Effector memory CD8-positive, alpha-beta T cell (primary cell): ENCODE measurements around the gene METTL3.

Source experiments
- ATAC-seq: fragments of 150-1000 bp; cut with Tn5 transposase; replicated peaks from 2 replicates; pipeline ENCODE4 v1.10.0; 2021; ENCODE audit warnings: mild to moderate bottlenecking, moderate library complexity
- DNase-seq, 3 experiments: peaks; one replicate each; pipeline ENCODE4 v3.0.0; 2021
- H3K27ac Mint-ChIP-seq, 2 donors: one replicate each; pipeline ENCODE4 v1.8.0; 2022; ENCODE audit warnings: mild to moderate bottlenecking in 2 of 2, mixed read lengths in 2 of 2, moderate library complexity in 2 of 2
- H3K27me3 Mint-ChIP-seq, 2 donors: one replicate each; pipeline ENCODE4 v1.8.0; 2022; ENCODE audit warnings: mixed read lengths in 2 of 2
- H3K36me3 Mint-ChIP-seq: one replicate; pipeline ENCODE4 v1.8.0; 2022; ENCODE audit warnings: mild to moderate bottlenecking, moderate library complexity, mixed read lengths; ENCODE audit not compliant: insufficient read depth
- H3K4me1 Mint-ChIP-seq, 2 donors: one replicate each; pipeline ENCODE4 v1.8.0; 2022; ENCODE audit warnings: low read depth in 2 of 2, mixed read lengths in 2 of 2
- H3K4me3 Mint-ChIP-seq, 2 donors: one replicate each; pipeline ENCODE4 v1.8.0; 2022; ENCODE audit warnings: mild to moderate bottlenecking in 2 of 2, mixed read lengths in 2 of 2, moderate library complexity in 2 of 2
- H3K9me3 Mint-ChIP-seq, 2 donors: one replicate each; pipeline ENCODE4 v1.8.0; 2022; ENCODE audit warnings: mixed read lengths in 2 of 2

Gene METTL3

DNA sequence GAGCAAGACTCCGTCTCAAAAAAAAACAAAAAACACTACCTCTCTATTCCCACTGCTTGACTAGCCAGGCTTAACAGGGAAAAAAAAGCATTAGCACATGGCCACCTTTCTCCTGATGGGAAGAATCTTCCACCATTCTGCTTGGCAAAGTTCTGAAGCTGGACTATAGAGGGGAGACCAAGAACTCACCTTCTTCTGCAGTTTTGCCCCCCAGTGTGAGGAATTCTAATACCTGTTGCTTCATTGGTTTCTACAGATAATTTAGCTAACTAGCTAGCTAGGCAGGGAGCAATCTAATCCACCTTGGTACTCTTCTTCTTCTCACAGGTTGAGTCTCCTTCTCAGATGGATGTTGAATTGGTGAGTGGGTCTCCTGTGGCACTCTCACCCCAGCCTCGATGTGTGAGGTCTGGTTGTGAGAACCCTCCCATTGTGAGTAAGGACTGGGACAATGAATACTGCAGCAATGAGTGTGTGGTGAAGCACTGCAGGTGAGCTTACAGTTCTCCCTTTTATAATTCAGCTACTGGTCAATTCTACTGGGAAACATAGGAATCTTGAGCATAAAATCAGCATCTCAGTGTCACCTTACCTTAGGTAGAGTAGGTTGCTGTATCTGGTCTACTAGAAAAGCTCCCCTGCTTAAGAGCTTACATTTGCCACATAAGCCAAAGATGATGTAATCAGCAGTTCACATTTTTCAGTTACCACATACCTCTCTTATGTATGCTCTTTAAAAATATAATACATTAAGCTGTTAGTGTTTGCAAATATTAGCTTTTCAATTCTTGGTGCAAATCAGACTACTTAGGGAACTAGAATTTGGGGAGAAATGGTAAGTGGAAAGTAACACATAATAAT is 16.0 kb downstream of the METTL3 start:
- peaks cover 100% of the 10 kb centered on the region for H3K36me3 Mint-ChIP-seq
- H3K4me3 Mint-ChIP-seq = no peak overlapping the region

DNA sequence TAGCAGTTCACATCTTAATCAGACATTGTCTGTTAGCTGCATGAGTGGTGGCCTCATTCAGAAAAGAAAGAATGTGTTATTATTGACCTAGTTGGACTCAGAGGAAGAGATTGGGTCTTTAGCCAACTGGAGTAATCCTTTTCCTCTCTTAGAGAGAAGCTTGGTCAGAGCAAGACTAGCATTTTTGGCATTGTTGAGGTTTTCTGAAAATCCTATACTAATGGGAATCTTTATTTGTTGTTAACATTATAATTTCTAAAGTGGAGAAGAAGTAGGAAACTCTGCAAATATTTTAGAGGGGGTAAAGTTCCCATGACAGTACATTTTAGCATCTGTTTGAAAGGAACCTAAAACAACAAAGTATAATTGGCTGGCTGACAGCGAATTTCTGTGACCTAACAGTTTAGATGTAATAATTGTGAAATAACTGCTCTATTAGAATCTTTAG is 24.5 kb downstream of the METTL3 start:
- Mint-ChIP-seq H3K27ac (no peak overlapping the region), H3K9me3 (no peaks in the 10 kb centered on the region), H3K36me3 (peaks cover 66% of the 10 kb centered on the region), H3K4me3 (no peak overlapping the region), H3K27me3 (no peaks in the 10 kb centered on the region), H3K4me1 (peaks cover 0 to 9% of the 10 kb centered on the region in 2 donors)
- no peak for ATAC-seq
- no peak for DNase-seq

More for the DNA sequence above, 16.0 kb downstream of the METTL3 start:
- H3K27ac Mint-ChIP-seq = no peak overlapping the region
- DNase-seq (no peak), ATAC-seq (no peak)
- no peaks in the 10 kb centered on the region for H3K27me3 Mint-ChIP-seq
- H3K4me1 Mint-ChIP-seq = no peaks in the 10 kb centered on the region
- H3K9me3 Mint-ChIP-seq = no peaks in the 10 kb centered on the region

DNA sequence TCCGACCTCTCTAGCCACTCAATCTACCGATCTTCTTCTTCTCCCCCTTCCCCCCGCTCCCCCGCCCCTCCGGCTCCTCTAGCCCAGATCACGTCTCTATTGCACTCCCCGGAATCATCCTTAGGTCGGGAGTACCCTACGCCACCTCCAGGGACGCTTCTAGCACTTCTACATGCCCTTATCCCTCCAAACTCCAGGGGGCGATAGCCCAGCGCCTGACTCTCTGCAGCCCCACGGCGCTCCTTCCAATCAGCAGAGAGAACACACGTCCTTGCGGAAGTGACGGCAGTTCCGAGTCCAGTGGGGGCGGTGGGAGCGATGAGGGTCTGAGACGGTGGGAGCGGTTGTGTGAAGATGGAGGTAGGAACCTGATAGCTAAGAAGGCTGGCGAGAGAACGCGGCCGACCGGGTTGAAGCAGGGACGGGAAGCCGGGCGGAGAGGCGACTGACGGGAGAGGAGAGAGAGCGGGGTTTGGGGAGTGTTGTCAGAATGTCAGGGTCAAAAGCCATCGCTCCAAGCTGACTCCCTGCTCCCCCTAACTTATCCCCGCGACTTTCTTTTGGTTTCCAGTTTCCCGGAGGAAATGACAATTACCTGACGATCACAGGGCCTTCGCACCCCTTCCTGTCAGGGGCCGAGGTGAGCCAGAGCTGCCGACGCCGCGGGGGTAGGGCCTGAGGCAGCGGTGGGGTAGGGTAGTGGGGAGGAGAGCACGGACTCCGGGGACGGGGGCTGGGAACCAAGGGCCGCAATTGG is 34.0 kb downstream of the METTL3 start, which contains the start of the genes RAB2B and TOX4:
TSS of gene RAB2B (minus strand) at position 35 of the 757 bp plus-strand sequence. CDS start 87 bp downstream, outside the sequence.
TSS of gene TOX4 (plus strand) at position 271 of the 757 bp plus-strand sequence. CDS start at position 355, 84 bp downstream.
- Mint-ChIP-seq H3K27me3 (no peaks in the 10 kb centered on the region), H3K36me3 (peaks cover 32% of the 10 kb centered on the region), H3K9me3 (no peaks in the 10 kb centered on the region), H3K27ac (peak within 1 kb of the TSS; percentile 98 to 99), H3K4me1 (peaks cover 17 to 27% of the 10 kb centered on the region in 2 donors), H3K4me3 (peak within 1 kb of the TSS; percentile 98)
- ATAC-seq (peak; percentile 96), DNase-seq (peak; percentile 94 to 97 (median 95))

DNA sequence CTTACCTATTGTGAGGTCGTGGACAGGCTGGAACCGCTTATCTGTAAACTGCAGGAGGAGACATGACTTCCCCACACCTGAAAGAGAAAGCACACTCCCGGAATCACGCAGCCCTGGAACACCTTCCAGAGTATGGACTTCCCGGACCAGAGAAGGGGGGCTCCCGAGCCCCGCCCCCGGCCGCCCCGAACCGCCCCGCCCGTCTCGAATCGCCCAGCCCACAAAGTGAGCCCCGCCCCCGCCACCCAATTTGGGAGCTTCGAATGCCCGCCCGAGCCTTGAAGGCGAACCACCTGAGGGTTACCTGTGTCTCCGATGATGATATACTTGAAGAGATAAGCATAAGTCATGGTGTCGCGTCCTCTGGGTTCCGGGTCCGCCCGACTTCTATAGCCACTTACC is 34.6 kb downstream of the METTL3 start:
- Mint-ChIP-seq H3K9me3 (no peaks in the 10 kb centered on the region), H3K36me3 (peaks cover 38% of the 10 kb centered on the region), H3K27ac (peak overlapping the region; percentile 98 to 99), H3K27me3 (no peaks in the 10 kb centered on the region), H3K4me1 (peaks cover 18 to 27% of the 10 kb centered on the region in 2 donors), H3K4me3 (peak overlapping the region; percentile 98)
- ATAC-seq (peak; percentile 45), DNase-seq (no peak)

DNA sequence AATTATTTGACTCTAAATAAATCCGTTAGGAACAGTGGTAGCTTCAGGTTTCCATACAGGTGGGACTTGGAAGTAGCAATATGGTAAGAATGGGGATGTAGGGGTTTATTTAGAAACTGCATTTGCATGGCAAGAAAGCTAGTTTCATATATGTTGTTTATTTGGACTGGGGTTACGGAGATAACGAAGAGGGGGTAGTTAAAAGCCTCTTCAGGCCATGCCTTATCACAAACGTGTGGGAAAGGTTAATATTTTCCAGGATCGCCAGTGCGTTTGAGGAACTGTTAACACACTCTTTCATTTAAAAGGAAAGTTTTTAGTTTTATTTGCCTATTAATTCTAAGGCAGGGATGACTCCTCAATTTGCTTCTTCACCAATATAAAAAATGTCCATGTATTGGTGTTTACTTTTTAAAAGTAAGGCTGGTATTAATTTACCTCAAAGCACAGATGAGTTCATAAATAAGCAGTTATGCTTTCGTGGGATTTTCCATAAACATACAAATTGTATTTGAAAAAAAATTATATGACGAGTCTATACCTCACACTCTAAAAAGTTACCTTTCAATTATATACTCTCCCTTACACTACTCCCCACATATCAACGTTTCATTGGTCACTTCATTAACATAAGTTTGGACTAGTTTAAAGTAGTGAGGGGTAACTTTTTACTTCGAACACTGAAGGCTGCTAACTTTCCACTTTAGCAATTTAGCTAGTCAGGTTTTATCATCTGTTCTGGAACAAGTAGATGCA is 35.2 kb downstream of the METTL3 start:
- no peaks in the 10 kb centered on the region for H3K9me3 Mint-ChIP-seq
- no peak for ATAC-seq

DNA sequence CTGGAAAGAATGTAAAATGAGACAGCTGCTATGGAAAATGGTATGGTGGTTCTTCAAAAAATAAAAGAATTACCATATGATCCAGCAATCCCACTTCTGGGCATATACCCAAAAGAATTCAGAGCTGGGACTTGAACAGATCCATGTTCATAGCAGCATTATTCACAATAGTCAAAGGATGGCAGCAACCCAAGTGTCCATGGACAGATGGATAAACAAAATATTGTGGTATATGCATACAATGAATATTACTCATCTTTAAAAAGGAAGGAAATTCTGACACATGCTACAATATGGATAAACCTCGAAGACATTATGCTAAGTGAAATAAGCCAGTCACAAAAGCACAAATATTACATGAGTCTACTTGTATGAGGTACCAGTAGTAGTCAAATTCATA is 43.5 kb downstream of the METTL3 start:
- no peak overlapping the region for H3K27ac Mint-ChIP-seq
- DNase-seq = no peak
- no peaks in the 10 kb centered on the region for H3K27me3 Mint-ChIP-seq
- no peak overlapping the region for H3K4me3 Mint-ChIP-seq
- no peaks in the 10 kb centered on the region for H3K9me3 Mint-ChIP-seq
- no peak for ATAC-seq
- peaks cover 78% of the 10 kb centered on the region for H3K36me3 Mint-ChIP-seq
- H3K4me1 Mint-ChIP-seq = peaks cover 0 to 2% of the 10 kb centered on the region in 2 donors

More for the DNA sequence above, 35.2 kb downstream of the METTL3 start:
- H3K36me3 Mint-ChIP-seq = peaks cover 44% of the 10 kb centered on the region
- no peaks in the 10 kb centered on the region for H3K27me3 Mint-ChIP-seq
- no peak for DNase-seq
- H3K4me1 Mint-ChIP-seq = peaks cover 18 to 27% of the 10 kb centered on the region in 2 donors
- H3K27ac Mint-ChIP-seq = peak overlapping the region; percentile 98 to 99
- H3K4me3 Mint-ChIP-seq = peak overlapping the region; percentile 98

DNA sequence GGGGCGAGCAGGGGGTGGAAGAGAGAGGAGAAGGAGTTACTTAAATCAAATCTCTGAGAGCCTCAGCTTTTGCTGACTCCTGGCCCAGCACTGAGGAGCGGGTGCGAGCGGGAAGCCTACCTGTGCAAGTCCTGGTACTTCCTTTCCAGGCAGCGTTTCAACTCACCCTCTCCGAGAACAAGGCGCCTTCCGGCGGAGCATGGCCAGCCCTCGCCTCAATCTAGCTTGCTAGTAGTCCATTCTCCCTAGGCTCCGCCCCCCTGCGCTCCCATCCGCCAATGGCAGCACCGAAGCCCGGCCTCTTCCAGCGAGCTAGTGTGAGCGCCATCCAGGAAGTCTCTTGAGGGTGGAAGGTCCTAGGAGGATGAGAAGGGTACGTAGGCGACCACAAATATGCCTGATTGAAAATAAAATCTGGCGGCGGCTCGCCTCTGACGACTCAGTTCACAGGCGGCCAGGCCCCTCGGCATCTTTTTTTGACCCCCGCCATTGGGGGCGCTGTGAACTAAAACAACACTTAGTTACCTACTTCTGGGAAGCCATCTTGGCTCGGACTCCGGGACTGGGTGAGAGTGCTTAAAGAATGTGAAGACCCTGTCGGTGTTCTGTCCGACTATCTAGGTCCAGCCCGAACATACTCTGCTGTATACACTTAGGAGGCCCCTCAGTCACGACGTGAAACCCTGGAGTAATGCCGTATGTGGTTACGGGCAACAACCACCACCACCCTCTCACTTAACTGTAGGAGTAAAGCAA is 55.0 kb downstream of the METTL3 start, which contains the start of gene CHD8:
TSS of gene CHD8 (minus strand) at position 212 of the 756 bp plus-strand sequence. CDS start 24,480 bp downstream, outside the sequence.
- Mint-ChIP-seq H3K27me3 (no peaks in the 10 kb centered on the region), H3K9me3 (no peaks in the 10 kb centered on the region), H3K4me3 (peak within 1 kb of the TSS; percentile 87 to 96), H3K4me1 (peaks cover 27 to 32% of the 10 kb centered on the region in 2 donors), H3K27ac (peak within 1 kb of the TSS; percentile 97), H3K36me3 (peaks cover 36% of the 10 kb centered on the region)
- ATAC-seq (peak; percentile 94), DNase-seq (peak; percentile 98 to 99 (median 99))

DNA sequence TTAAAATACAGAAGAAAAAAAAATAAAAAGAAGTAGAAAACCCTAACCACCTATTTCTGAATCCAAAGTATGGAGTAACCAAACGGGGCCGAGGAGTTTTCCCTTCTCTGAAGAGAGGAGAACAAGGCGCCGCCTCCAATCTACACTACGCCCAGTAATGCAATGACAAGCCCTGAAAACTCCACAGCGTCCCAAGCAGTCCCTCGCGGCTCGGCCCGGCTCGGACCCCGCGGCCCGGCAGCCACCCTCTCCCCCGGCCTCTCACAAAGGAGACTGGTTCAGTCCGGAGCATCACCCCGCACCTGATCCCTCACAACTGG is 55.6 kb downstream of the METTL3 start:
- DNase-seq (no peak), ATAC-seq (peak; percentile 4)
- Mint-ChIP-seq H3K9me3 (no peaks in the 10 kb centered on the region), H3K36me3 (peaks cover 33% of the 10 kb centered on the region), H3K27me3 (no peaks in the 10 kb centered on the region), H3K27ac (peak overlapping the region; percentile 97), H3K4me1 (peaks cover 28 to 33% of the 10 kb centered on the region in 2 donors), H3K4me3 (peak overlapping the region; percentile 87 to 96)

DNA sequence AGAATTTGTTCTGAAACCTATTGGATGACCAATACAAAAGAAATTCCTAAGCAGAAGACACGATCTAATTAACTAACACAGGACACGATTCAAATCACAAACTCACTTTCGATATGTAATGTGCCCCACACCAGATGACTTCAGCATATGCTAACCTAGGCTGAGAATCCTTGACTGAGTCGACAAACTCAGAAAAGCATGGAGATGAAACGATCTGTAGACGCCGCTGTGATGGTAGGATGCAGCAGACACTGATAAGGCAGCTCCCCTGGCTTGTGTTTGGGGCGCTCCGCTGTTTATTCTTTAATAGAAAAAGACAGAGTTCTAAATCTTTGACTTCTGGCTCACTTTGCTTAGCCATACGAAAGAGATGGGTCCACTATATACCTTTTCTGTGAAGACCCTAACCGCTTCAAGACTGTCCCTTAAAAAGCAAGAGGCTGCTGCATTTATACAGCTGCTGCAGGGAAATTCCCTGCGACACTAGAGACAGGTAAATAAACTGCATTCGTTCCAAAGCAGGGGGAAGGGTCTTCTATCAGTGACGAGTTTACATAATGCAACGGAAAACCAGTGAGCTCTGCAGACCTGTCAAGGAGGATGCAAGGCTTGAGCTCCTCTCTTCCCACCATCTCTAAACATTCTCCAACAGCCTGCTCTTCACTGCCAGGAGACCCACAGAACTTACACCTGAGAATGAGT is 56.1 kb downstream of the METTL3 start:
- H3K4me3 Mint-ChIP-seq = peak overlapping the region; percentile 87 to 96
- ATAC-seq = no peak
- no peaks in the 10 kb centered on the region for H3K9me3 Mint-ChIP-seq
- H3K36me3 Mint-ChIP-seq = peaks cover 33% of the 10 kb centered on the region
- peaks cover 32 to 39% of the 10 kb centered on the region in 2 donors for H3K4me1 Mint-ChIP-seq
- H3K27ac Mint-ChIP-seq = peak overlapping the region; percentile 97
- H3K27me3 Mint-ChIP-seq = no peaks in the 10 kb centered on the region
- DNase-seq = no peak

DNA sequence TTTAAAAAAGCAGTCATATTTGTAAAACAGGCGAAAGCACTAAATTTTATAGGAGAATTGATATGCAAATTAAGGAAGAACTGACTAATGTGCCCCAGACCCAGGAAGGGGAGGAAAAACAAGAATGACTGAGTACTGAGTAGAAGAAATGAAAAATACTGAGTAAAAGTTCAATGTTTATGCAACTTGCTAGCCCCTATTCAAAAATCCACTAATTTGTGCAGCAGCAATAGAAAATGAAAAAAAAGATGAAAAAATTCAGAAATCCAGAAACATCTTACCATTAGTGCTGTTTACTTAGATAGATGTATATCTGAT is 61.3 kb downstream of the METTL3 start:
- H3K9me3 Mint-ChIP-seq = no peaks in the 10 kb centered on the region
- peaks cover 25% of the 10 kb centered on the region for H3K36me3 Mint-ChIP-seq
- peak overlapping the region in 1 of 2 donors; percentile 57 for H3K4me3 Mint-ChIP-seq
- no peak for ATAC-seq
- H3K4me1 Mint-ChIP-seq = peaks cover 28 to 54% of the 10 kb centered on the region in 2 donors
- no peak for DNase-seq
- H3K27ac Mint-ChIP-seq = peak overlapping the region; percentile 26 to 87
- H3K27me3 Mint-ChIP-seq = no peaks in the 10 kb centered on the region
